ENCODE data around the gene PWWP2B. TPM values are rescaled to one million over a fixed set of nuclear protein-coding genes. Genes with fewer than 3 reads are reported as not detected.

Gene PWWP2B
- total RNA-seq, 1 donor from 2014 or later: 27.1 TPM

- no peak for TF ChIP-seq CTCF (IDR thresholded peaks at IDR 0.05; ENCODE audit: insufficient read depth, low read length, poor library complexity, severe bottlenecking)
- DNase-seq (ENCODE audit: low read depth): no peak
Observed at GRCh38 chr10:132422903-132423825, 26.2 kb downstream of the PWWP2B start.

GRCh38 chr10:132423966-132424861, 27.2 kb downstream of the PWWP2B start:
- H3K4me3 ChIP-seq (ENCODE audit: low read depth, low read length): no peak overlapping the region
- no peaks in the 10 kb centered on the region for H3K27me3 ChIP-seq (ENCODE audit: control insufficient read depth, insufficient read depth, low read length)
- DNase-seq (ENCODE audit: low read depth): no peak
- no peak for TF ChIP-seq CTCF (IDR thresholded peaks at IDR 0.05; ENCODE audit: insufficient read depth, low read length, poor library complexity, severe bottlenecking)
- H3K36me3 ChIP-seq (ENCODE audit: control insufficient read depth, insufficient read depth, low read length): no peaks in the 10 kb centered on the region

More at GRCh38 chr10:132422903-132423825, 26.2 kb downstream of the PWWP2B start:
- H3K4me3 ChIP-seq (ENCODE audit: low read depth, low read length): no peak overlapping the region
- H3K36me3 ChIP-seq (ENCODE audit: control insufficient read depth, insufficient read depth, low read length): no peaks in the 10 kb centered on the region
- H3K27me3 ChIP-seq (ENCODE audit: control insufficient read depth, insufficient read depth, low read length): no peaks in the 10 kb centered on the region

GRCh38 chr10:132425029-132425756, 28.2 kb downstream of the PWWP2B start:
- no peak overlapping the region for H3K4me3 ChIP-seq (ENCODE audit: low read depth, low read length)
- no peak for DNase-seq (ENCODE audit: low read depth)
- no peak for TF ChIP-seq CTCF (IDR thresholded peaks at IDR 0.05; ENCODE audit: insufficient read depth, low read length, poor library complexity, severe bottlenecking)
- no peaks in the 10 kb centered on the region for H3K27me3 ChIP-seq (ENCODE audit: control insufficient read depth, insufficient read depth, low read length)
- H3K36me3 ChIP-seq (ENCODE audit: control insufficient read depth, insufficient read depth, low read length): no peaks in the 10 kb centered on the region

GRCh38 chr10:132425757-132426155, 28.8 kb downstream of the PWWP2B start:
- no peak for DNase-seq (ENCODE audit: low read depth)
- H3K36me3 ChIP-seq (ENCODE audit: control insufficient read depth, insufficient read depth, low read length): no peaks in the 10 kb centered on the region
- no peak overlapping the region for H3K4me3 ChIP-seq (ENCODE audit: low read depth, low read length)
- TF ChIP-seq CTCF (IDR thresholded peaks at IDR 0.05; ENCODE audit: insufficient read depth, low read length, poor library complexity, severe bottlenecking): no peak
- H3K27me3 ChIP-seq (ENCODE audit: control insufficient read depth, insufficient read depth, low read length): no peaks in the 10 kb centered on the region

- no peak for DNase-seq (ENCODE audit: low read depth)
- Histone ChIP-seq H3K36me3 (ENCODE audit: control insufficient read depth, insufficient read depth, low read length) (no peaks in the 10 kb centered on the region), H3K27me3 (ENCODE audit: control insufficient read depth, insufficient read depth, low read length) (peaks cover under 1% of the 10 kb centered on the region), H3K4me3 (ENCODE audit: low read depth, low read length) (no peak overlapping the region)
- TF ChIP-seq CTCF (IDR thresholded peaks at IDR 0.05; ENCODE audit: insufficient read depth, low read length, poor library complexity, severe bottlenecking): peak; percentile 1
Observed at GRCh38 chr10:132427006-132427771, 30.2 kb downstream of the PWWP2B start.

All from kidney epithelial cell (primary cell).